Ascending aorta (tissue), 2 donors: ENCODE data around the gene LRBA. TPM values are rescaled to one million over a fixed set of nuclear protein-coding genes. Genes with fewer than 3 reads are reported as not detected.
"Not testable (repeated sequence)": the region's sequence is repeated elsewhere in the genome, so short reads cannot be mapped to it uniquely, and the experiment has no call there.

Source experiments
- DNase-seq, 2 donors: peaks; one replicate each; pipeline ENCODE4 v3.0.0-alpha.2; 2019; ENCODE audit warnings: low spot score in 2 of 2
- H3K27ac ChIP-seq, 2 donors: fragments of 200-600 bp; sonication (generic); one replicate each; pipeline ENCODE4 v1.5.1; 2016 to 2017; ENCODE audit warnings: mild to moderate bottlenecking in 1 of 2
- H3K27me3 ChIP-seq: fragments of 200-600 bp; sonication (generic); one replicate; pipeline ENCODE4 v1.5.1; 2017
- H3K36me3 ChIP-seq, 2 donors: fragments of 200-600 bp; sonication (generic); one replicate each; pipeline ENCODE4 v1.5.1; 2016
- H3K4me1 ChIP-seq, 2 donors: fragments of 200-600 bp; sonication (generic); one replicate each; pipeline ENCODE4 v1.5.1; 2016 to 2017; ENCODE audit warnings: mild to moderate bottlenecking in 1 of 2
- H3K4me3 ChIP-seq, 2 donors: fragments of 200-600 bp; sonication (generic); one replicate each; pipeline ENCODE4 v1.5.1; 2016 to 2017; ENCODE audit warnings: mild to moderate bottlenecking in 1 of 2
- H3K9me3 ChIP-seq, 2 donors: fragments of 200-600 bp; sonication (generic); one replicate each; pipeline ENCODE4 v1.5.1; 2016
- intact Hi-C: fragments of 100-400 bp; cut with DNase I; formaldehyde crosslinking; loops from one replicate; pipeline ENCODE4 v1.15.1; 2023
- total RNA-seq: library from RNA; depleted of rRNA; stranded (reverse); fragments of >200 nt; gene quantifications from one replicate; pipeline ENCODE4 v1.1.0, GENCODE V29; 2016
- TF ChIP-seq, protein P1 (sequence below), 3 experiments: fragments of 200-600 bp in 2 of 3; fragments of 450-650 bp in 1 of 3; sonication (generic) in 2 of 3; IDR thresholded peaks; one replicate each; pipeline ENCODE4 v1.5.1; 2016 to 2019; ENCODE audit warnings: antibody characterized with exemption in 3 of 3, mild to moderate bottlenecking in 1 of 3, moderate library complexity in 1 of 3

LRBA gene
- total RNA-seq, 1 donor from 2014 or later = 15.2 TPM

DNA sequence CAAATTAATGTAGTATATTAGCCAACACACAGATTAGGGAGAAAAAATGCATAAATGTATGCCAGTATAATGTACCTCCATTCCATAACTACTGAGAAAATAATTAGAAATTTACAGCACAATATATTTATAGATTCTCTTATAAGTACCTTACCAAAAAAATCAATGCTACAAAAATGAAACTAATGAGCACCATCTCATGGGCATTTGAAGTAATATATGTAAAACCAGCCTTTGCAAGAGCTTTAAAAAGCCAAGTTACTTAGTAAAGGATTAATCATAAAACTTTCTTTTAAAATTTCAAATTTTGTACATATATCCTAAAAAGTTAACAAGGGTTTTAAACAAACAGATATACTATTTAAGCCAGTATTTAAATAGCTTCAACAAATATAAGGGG lies 43.2 kb downstream of the LRBA start:
- no peaks in the 10 kb centered on the region for H3K9me3 ChIP-seq
- intact Hi-C loops = no loop called here
- H3K27me3 ChIP-seq = no peaks in the 10 kb centered on the region
- H3K36me3 ChIP-seq = no peaks in the 10 kb centered on the region
- TF ChIP-seq, protein P1, sequence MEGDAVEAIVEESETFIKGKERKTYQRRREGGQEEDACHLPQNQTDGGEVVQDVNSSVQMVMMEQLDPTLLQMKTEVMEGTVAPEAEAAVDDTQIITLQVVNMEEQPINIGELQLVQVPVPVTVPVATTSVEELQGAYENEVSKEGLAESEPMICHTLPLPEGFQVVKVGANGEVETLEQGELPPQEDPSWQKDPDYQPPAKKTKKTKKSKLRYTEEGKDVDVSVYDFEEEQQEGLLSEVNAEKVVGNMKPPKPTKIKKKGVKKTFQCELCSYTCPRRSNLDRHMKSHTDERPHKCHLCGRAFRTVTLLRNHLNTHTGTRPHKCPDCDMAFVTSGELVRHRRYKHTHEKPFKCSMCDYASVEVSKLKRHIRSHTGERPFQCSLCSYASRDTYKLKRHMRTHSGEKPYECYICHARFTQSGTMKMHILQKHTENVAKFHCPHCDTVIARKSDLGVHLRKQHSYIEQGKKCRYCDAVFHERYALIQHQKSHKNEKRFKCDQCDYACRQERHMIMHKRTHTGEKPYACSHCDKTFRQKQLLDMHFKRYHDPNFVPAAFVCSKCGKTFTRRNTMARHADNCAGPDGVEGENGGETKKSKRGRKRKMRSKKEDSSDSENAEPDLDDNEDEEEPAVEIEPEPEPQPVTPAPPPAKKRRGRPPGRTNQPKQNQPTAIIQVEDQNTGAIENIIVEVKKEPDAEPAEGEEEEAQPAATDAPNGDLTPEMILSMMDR (IDR thresholded peaks at IDR 0.05) = no peak
- no peak overlapping the region for H3K27ac ChIP-seq
- DNase-seq = no peak
- no peaks in the 10 kb centered on the region for H3K4me1 ChIP-seq
- H3K4me3 ChIP-seq = no peak overlapping the region

DNA sequence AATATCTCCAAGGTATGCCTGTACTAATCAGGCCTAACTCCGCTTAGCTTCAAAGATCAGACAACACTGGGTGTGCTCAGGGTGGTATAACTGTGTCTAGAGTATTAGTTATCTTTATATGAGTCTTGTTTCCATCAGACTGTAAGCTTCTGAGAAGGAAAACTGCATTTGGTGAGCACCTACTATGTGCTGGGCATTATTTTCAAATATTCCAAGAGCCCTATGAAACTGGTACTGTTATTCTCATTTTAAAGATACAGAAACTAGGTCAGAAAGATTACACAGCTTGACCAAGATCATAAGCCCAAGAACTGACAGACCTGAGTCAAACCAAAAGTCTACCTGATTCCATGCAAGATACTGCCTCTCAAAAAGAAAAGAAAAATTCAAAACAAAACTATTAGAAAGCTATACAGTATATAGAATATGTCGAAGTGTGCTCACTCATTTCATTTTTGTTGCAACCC lies 44.4 kb downstream of the LRBA start:
- Histone ChIP-seq H3K9me3 (no peaks in the 10 kb centered on the region), H3K4me1 (no peaks in the 10 kb centered on the region), H3K27ac (no peak overlapping the region), H3K36me3 (no peaks in the 10 kb centered on the region), H3K27me3 (no peaks in the 10 kb centered on the region), H3K4me3 (no peak overlapping the region)
- intact Hi-C loops = no loop called here
- no peak for DNase-seq
- TF ChIP-seq, protein P1 (IDR thresholded peaks at IDR 0.05) = no peak

DNA sequence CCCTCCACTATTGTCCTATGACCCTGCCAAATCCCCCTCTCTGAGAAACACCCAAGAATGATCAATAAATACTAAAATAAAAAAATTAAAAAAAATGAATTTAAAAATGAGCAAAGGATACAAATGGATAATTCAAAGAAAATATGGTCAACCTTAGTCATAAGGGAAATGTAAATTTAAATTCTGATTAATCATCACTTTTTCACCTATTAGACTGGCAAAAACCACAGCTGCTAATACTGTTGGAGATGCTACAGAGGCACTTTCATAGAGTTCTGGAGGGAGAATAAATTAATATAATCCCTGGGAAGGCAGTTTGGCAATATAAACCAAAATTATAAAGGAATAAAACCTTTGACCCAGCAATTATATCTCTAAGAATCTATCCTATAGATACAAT lies 50.3 kb downstream of the LRBA start:
- Histone ChIP-seq H3K4me1 (peaks cover 0 to 6% of the 10 kb centered on the region in 2 donors), H3K27me3 (no peaks in the 10 kb centered on the region), H3K36me3 (no peaks in the 10 kb centered on the region), H3K9me3 (no peaks in the 10 kb centered on the region), H3K4me3 (no peak overlapping the region), H3K27ac (no peak overlapping the region)
- intact Hi-C loops = no loop called here
- TF ChIP-seq, protein P1 (IDR thresholded peaks at IDR 0.05) = no peak
- no peak for DNase-seq

DNA sequence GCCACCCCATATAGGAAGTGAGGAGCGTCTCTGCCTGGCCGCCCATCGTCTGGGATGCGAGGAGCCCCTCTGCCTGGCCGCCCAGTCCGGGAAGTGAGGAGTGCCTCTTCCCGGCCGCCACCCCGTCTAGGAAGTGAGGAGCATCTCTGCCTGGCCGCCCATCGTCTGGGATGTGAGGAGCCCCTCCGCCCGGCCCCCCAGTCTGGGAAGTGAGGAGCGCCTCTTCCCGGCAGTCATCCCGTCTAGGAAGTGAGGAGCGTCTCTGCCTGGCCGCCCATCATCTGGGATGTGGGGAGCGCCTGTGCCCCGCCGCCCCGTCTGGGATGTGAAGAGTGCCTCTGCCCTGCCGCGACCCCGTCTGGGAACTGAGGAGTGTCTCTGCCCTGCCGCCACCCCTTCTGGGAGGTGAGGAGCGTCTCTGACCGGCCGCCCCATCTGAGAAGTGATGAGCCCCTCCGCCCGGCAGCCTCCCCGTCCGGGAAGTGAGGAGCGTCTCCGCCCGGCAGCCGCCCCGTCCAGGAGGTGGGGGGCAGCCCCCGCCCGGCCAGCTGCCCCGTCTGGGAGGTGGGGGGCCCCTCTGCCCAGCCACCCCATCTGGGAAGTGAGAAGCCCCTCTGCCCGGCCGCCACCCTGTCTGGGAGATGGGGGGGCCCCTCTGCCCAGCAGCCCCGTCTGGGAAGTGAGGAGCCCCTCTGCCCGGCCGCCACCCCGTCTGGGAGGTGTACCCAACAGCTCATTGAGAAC lies 51.3 kb downstream of the LRBA start:
- H3K27me3 ChIP-seq, H3K9me3 ChIP-seq, intact Hi-C loops, DNase-seq, H3K4me3 ChIP-seq, H3K27ac ChIP-seq, H3K4me1 ChIP-seq, H3K36me3 ChIP-seq: not testable (repeated sequence)

DNA sequence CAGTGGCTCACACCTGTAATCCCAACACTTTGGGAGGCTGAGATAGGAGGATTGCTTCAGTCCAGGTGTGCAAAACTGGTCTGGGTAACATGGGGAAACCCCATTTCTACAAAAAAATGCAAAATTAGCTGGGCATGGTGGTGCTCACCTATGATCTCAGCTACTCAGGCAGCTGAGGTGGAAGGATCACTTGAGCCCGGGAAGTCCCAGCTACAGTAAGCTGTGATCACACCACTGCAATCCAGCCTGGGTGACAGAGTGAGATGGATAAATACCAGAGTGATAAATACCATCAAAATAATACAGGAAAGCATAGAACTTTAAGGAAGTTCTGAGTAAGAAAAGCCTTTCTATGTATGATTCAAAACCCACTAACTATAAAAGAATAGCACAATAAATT lies 52.8 kb downstream of the LRBA start:
- H3K4me3 ChIP-seq = no peak overlapping the region
- DNase-seq = no peak
- TF ChIP-seq, protein P1 (IDR thresholded peaks at IDR 0.05) = no peak

DNA sequence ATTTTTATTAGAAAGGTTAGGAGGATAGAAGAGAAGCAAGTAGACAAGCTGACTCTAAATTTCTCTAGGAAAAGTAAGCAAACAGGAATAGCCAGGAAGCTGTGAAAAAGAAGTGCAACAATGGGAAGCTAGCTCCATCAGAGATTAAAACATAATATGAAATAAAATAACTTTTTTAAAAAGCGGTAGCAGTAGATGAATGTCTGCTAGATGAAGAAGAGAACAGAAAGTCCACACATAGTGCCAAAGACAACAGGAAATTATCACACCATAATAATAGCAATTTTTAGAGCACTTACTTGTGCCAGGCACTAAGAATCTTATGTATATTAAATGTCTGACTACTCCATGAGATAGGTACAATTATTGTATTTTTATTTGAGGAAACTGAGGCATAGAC lies 53.5 kb downstream of the LRBA start:
- DNase-seq = no peak
- TF ChIP-seq, protein P1 (IDR thresholded peaks at IDR 0.05) = no peak
- Histone ChIP-seq H3K4me3 (no peak overlapping the region), H3K27me3 (no peaks in the 10 kb centered on the region), H3K27ac (no peak overlapping the region), H3K9me3 (no peaks in the 10 kb centered on the region), H3K4me1 (peaks cover 0 to 6% of the 10 kb centered on the region in 2 donors), H3K36me3 (no peaks in the 10 kb centered on the region)
- intact Hi-C loops = no loop called here

More for the DNA sequence above, 52.8 kb downstream of the LRBA start:
- Histone ChIP-seq H3K27me3 (no peaks in the 10 kb centered on the region), H3K9me3 (no peaks in the 10 kb centered on the region), H3K36me3 (no peaks in the 10 kb centered on the region), H3K27ac (no peak overlapping the region), H3K4me1 (peaks cover 0 to 6% of the 10 kb centered on the region in 2 donors)
- intact Hi-C loops = no loop called here
